Astrocyte (in vitro differentiated cells and primary cell): ENCODE measurements around the gene SMPD3. TPM values are rescaled to one million over a fixed set of nuclear protein-coding genes. Genes with fewer than 3 reads are reported as not detected.

Experiments used
- DNase-seq: peaks from one replicate; pipeline ENCODE4 v3.0.0-alpha.2; 2010; ENCODE audit warnings: low read depth
- FAIRE-seq: peaks from 2 replicates; lab custom pipeline; 2011; peaks lifted over from hg19 to GRCh38; lab: Jason Lieb, UNC
- H2AFZ ChIP-seq: 2 replicates; pipeline ENCODE4 v1.6.0; 2012; ENCODE audit warnings: low read depth, low read length, inconsistent platforms
- H3K27ac ChIP-seq: 2 replicates; pipeline ENCODE4 v1.5.1; 2011; ENCODE audit warnings: low read depth, low read length, inconsistent platforms
- H3K27me3 ChIP-seq: 2 replicates; pipeline ENCODE4 v1.6.0; 2011; ENCODE audit warnings: low read length, inconsistent platforms; ENCODE audit not compliant: insufficient read depth
- H3K36me3 ChIP-seq: 2 replicates; pipeline ENCODE4 v1.5.1; 2011; ENCODE audit warnings: low read length, inconsistent platforms; ENCODE audit not compliant: insufficient read depth
- H3K4me1 ChIP-seq: 2 replicates; pipeline ENCODE4 v1.5.1; 2011; ENCODE audit warnings: low read length, inconsistent platforms; ENCODE audit not compliant: insufficient read depth
- H3K4me2 ChIP-seq: 2 replicates; pipeline ENCODE4 v1.6.0; 2012; ENCODE audit warnings: low read length, inconsistent platforms
- H3K4me3 ChIP-seq: 2 replicates; pipeline ENCODE4 v1.5.1; 2011; ENCODE audit warnings: low read depth, mild to moderate bottlenecking, low read length, inconsistent platforms; ENCODE audit not compliant: insufficient read depth
- H3K79me2 ChIP-seq: 2 replicates; pipeline ENCODE4 v1.6.0; 2012; ENCODE audit warnings: mild to moderate bottlenecking, low read length, inconsistent platforms; ENCODE audit not compliant: insufficient read depth
- H3K9ac ChIP-seq: 2 replicates; pipeline ENCODE4 v1.6.0; 2012; ENCODE audit warnings: mild to moderate bottlenecking, low read length, inconsistent platforms
- H3K9me3 ChIP-seq: 2 replicates; pipeline ENCODE4 v1.5.1; 2012; ENCODE audit warnings: low read depth, mild to moderate bottlenecking, low read length, inconsistent platforms; ENCODE audit not compliant: insufficient read depth
- H4K20me1 ChIP-seq: 2 replicates; pipeline ENCODE4 v1.6.0; 2012; ENCODE audit warnings: low read length, inconsistent platforms; ENCODE audit not compliant: insufficient read depth
- H3K27ac Mint-ChIP-seq: one replicate; pipeline ENCODE4 v1.8.0; 2021; ENCODE audit warnings: mild to moderate bottlenecking, mixed read lengths; ENCODE audit not compliant: unreplicated experiment
- H3K27me3 Mint-ChIP-seq: one replicate; pipeline ENCODE4 v1.8.0; 2021; ENCODE audit warnings: low read depth, mixed read lengths; ENCODE audit not compliant: unreplicated experiment
- H3K36me3 Mint-ChIP-seq: one replicate; pipeline ENCODE4 v1.8.0; 2021; ENCODE audit warnings: low read depth, mixed read lengths; ENCODE audit not compliant: unreplicated experiment
- H3K4me1 Mint-ChIP-seq: one replicate; pipeline ENCODE4 v1.8.0; 2021; ENCODE audit warnings: low read depth, mixed read lengths; ENCODE audit not compliant: unreplicated experiment
- H3K4me3 Mint-ChIP-seq: one replicate; pipeline ENCODE4 v1.8.0; 2021; ENCODE audit warnings: mild to moderate bottlenecking, moderate library complexity, mixed read lengths; ENCODE audit not compliant: unreplicated experiment
- H3K9me3 Mint-ChIP-seq: one replicate; pipeline ENCODE4 v1.8.0; 2021; ENCODE audit warnings: mild to moderate bottlenecking, mixed read lengths; ENCODE audit not compliant: unreplicated experiment
- EZH2 ChIP-seq: IDR thresholded peaks from 2 replicates; pipeline ENCODE4 v1.6.1; 2012; ENCODE audit warnings: mild to moderate bottlenecking, low read length, inconsistent platforms; ENCODE audit not compliant: insufficient read depth
- total RNA-seq: library from RNA; stranded (reverse); gene quantifications from 2 replicates; pipeline ENCODE4 v1.2.1, GENCODE V29; 2021
- TF ChIP-seq, protein P1 (sequence below): IDR thresholded peaks from 2 replicates; pipeline ENCODE4 v1.5.1; 2011; ENCODE audit warnings: low read depth, mild to moderate bottlenecking, inconsistent platforms, low read length, moderate library complexity; ENCODE audit not compliant: insufficient read depth

SMPD3 gene
- total RNA-seq, 1 donor from 2014 or later = 0.25 TPM

DNA sequence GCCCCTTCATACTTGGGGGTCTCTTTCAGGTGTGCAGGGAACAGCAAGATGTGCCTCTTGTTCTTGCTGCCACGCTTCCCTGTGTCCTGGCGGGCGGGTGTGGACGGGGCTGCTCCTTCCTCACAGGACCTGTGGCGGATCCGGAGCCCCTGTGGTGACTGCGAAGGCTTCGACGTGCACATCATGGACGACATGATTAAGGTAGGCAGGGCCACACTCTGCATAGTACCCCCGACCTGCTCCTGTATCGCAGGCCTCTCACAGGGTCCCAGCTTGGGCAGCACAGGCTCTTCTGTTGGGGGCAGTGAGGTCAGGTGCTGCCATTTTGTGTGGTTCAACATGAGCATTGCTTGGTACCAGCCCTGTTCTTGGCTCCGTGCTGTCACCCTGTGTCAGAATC lies 94.9 kb downstream of the SMPD3 start:
- no peak overlapping the region for H3K27ac Mint-ChIP-seq
- no peaks in the 10 kb centered on the region for H3K9me3 ChIP-seq
- H3K4me3 Mint-ChIP-seq = no peak overlapping the region
- peaks cover 10% of the 10 kb centered on the region for H3K36me3 ChIP-seq
- no peak for FAIRE-seq
- H3K4me1 Mint-ChIP-seq = peaks cover 3% of the 10 kb centered on the region
- H4K20me1 ChIP-seq = peaks cover 9% of the 10 kb centered on the region
- no peak overlapping the region for H3K4me3 ChIP-seq
- no peaks in the 10 kb centered on the region for H3K79me2 ChIP-seq
- H3K27ac ChIP-seq = no peak overlapping the region
- H3K4me2 ChIP-seq = no peak overlapping the region
- no peaks in the 10 kb centered on the region for H3K27me3 ChIP-seq
- H2AFZ ChIP-seq = no peak overlapping the region
- no peaks in the 10 kb centered on the region for H3K4me1 ChIP-seq
- TF ChIP-seq, protein P1, sequence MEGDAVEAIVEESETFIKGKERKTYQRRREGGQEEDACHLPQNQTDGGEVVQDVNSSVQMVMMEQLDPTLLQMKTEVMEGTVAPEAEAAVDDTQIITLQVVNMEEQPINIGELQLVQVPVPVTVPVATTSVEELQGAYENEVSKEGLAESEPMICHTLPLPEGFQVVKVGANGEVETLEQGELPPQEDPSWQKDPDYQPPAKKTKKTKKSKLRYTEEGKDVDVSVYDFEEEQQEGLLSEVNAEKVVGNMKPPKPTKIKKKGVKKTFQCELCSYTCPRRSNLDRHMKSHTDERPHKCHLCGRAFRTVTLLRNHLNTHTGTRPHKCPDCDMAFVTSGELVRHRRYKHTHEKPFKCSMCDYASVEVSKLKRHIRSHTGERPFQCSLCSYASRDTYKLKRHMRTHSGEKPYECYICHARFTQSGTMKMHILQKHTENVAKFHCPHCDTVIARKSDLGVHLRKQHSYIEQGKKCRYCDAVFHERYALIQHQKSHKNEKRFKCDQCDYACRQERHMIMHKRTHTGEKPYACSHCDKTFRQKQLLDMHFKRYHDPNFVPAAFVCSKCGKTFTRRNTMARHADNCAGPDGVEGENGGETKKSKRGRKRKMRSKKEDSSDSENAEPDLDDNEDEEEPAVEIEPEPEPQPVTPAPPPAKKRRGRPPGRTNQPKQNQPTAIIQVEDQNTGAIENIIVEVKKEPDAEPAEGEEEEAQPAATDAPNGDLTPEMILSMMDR = no peak
- TF ChIP-seq EZH2 = no peak
- peaks cover 14% of the 10 kb centered on the region for H3K36me3 Mint-ChIP-seq
- no peak for DNase-seq
- H3K9ac ChIP-seq = no peak overlapping the region
- H3K27me3 Mint-ChIP-seq = no peaks in the 10 kb centered on the region
- no peaks in the 10 kb centered on the region for H3K9me3 Mint-ChIP-seq

- TF ChIP-seq, protein P1 = no peak
- TF ChIP-seq EZH2 = no peak
- no peaks in the 10 kb centered on the region for H3K9me3 ChIP-seq
- H3K27me3 ChIP-seq = no peaks in the 10 kb centered on the region
- H3K27ac Mint-ChIP-seq = no peak overlapping the region
- no peaks in the 10 kb centered on the region for H3K4me1 ChIP-seq
- peaks cover 9% of the 10 kb centered on the region for H3K36me3 Mint-ChIP-seq
- no peak overlapping the region for H3K4me3 Mint-ChIP-seq
- no peak overlapping the region for H3K4me2 ChIP-seq
- FAIRE-seq = no peak
- H3K79me2 ChIP-seq = no peaks in the 10 kb centered on the region
- H3K4me3 ChIP-seq = no peak overlapping the region
- no peaks in the 10 kb centered on the region for H3K9me3 Mint-ChIP-seq
- no peaks in the 10 kb centered on the region for H3K27me3 Mint-ChIP-seq
- no peak overlapping the region for H3K9ac ChIP-seq
- H3K27ac ChIP-seq = no peak overlapping the region
- no peak overlapping the region for H2AFZ ChIP-seq
- no peak for DNase-seq
- peaks cover 3% of the 10 kb centered on the region for H3K4me1 Mint-ChIP-seq
- H3K36me3 ChIP-seq = peaks cover 12% of the 10 kb centered on the region
- H4K20me1 ChIP-seq = peaks cover 11% of the 10 kb centered on the region
These were observed 96.3 kb downstream of the SMPD3 start for GRCh38 chr16:68351991-68352431.

DNA sequence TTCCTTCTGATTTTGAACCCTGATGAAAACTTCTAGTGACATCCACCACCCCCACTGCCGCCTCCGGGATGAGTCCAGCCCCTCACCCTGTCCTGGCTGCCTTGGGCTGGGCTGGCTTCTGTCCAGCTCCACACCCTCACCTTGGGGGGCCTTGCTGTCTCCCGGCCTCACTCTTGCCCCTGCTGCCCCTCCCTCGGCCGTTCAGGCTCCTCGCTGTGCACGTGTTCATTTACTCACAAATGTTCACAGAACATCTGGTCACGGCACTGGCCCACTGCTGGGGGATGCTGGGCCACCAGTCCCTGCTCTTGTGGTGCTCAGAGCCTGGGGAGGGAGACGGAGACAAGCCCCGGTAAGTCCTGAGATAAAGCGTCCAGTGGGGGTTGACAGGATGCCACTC lies 96.8 kb downstream of the SMPD3 start:
- peaks cover 9% of the 10 kb centered on the region for H3K36me3 Mint-ChIP-seq
- H3K27ac Mint-ChIP-seq = no peak overlapping the region
- H3K4me2 ChIP-seq = no peak overlapping the region
- DNase-seq (no peak), FAIRE-seq (no peak)
- no peaks in the 10 kb centered on the region for H3K27me3 Mint-ChIP-seq
- no peaks in the 10 kb centered on the region for H3K9me3 ChIP-seq
- no peak overlapping the region for H3K4me3 ChIP-seq
- H4K20me1 ChIP-seq = peaks cover 15% of the 10 kb centered on the region
- H3K4me1 ChIP-seq = no peaks in the 10 kb centered on the region
- no peaks in the 10 kb centered on the region for H3K27me3 ChIP-seq
- H3K27ac ChIP-seq = no peak overlapping the region
- no peak overlapping the region for H2AFZ ChIP-seq
- peaks cover 6% of the 10 kb centered on the region for H3K4me1 Mint-ChIP-seq
- H3K9ac ChIP-seq = no peak overlapping the region
- no peak overlapping the region for H3K4me3 Mint-ChIP-seq
- TF ChIP-seq EZH2 = no peak
- TF ChIP-seq, protein P1 = no peak
- H3K9me3 Mint-ChIP-seq = no peaks in the 10 kb centered on the region
- peaks cover 15% of the 10 kb centered on the region for H3K36me3 ChIP-seq
- no peaks in the 10 kb centered on the region for H3K79me2 ChIP-seq
